Smooth muscle cell (in vitro differentiated cells): ENCODE results near the gene GPSM1. TPM values are rescaled to one million over a fixed set of nuclear protein-coding genes. Genes with fewer than 3 reads are reported as not detected.

ENCODE experiments used
- DNase-seq: peaks from one replicate; lab custom pipeline; 2025; ENCODE audit not compliant: unreplicated experiment; lab: John Stamatoyannopoulos, UW
- H2AFZ ChIP-seq: fragments of 200-600 bp; sonication (generic); 2 replicates; pipeline ENCODE4 v1.6.0; 2016; ENCODE audit warnings: antibody characterized with exemption, low read depth, mild to moderate bottlenecking
- H3F3A ChIP-seq: fragments of 200-600 bp; sonication (generic); 2 replicates; pipeline ENCODE4 v1.6.0; 2017; ENCODE audit warnings: antibody characterized with exemption, low read depth
- H3K27ac ChIP-seq: fragments of 200-600 bp; sonication (generic); 2 replicates; pipeline ENCODE4 v1.5.1; 2016; ENCODE audit warnings: low read depth, mild to moderate bottlenecking
- H3K27me3 ChIP-seq: fragments of 200-600 bp; sonication (generic); 2 replicates; pipeline ENCODE4 v1.6.1; 2016; ENCODE audit warnings: low read depth, mild to moderate bottlenecking
- H3K36me3 ChIP-seq: fragments of 200-600 bp; sonication (generic); 2 replicates; pipeline ENCODE4 v1.5.1; 2016; ENCODE audit warnings: low read depth
- H3K4me1 ChIP-seq: fragments of 200-600 bp; sonication (generic); 2 replicates; pipeline ENCODE4 v1.5.1; 2016; ENCODE audit warnings: low read depth
- H3K4me2 ChIP-seq: fragments of 200-600 bp; sonication (generic); 2 replicates; pipeline ENCODE4 v1.6.0; 2016; ENCODE audit warnings: mild to moderate bottlenecking
- H3K4me3 ChIP-seq: fragments of 200-600 bp; sonication (generic); 2 replicates; pipeline ENCODE4 v1.5.1; 2016; ENCODE audit warnings: mild to moderate bottlenecking
- H3K79me2 ChIP-seq: fragments of 200-600 bp; sonication (generic); 2 replicates; pipeline ENCODE4 v1.6.0; 2016; ENCODE audit warnings: low read depth, mild to moderate bottlenecking
- H3K9ac ChIP-seq: fragments of 200-600 bp; sonication (generic); 2 replicates; pipeline ENCODE4 v1.6.0; 2016; ENCODE audit warnings: low read depth
- H3K9me3 ChIP-seq: fragments of 200-600 bp; sonication (generic); replicated peaks from 2 replicates; pipeline ENCODE4 v1.5.1; 2016; ENCODE audit warnings: low read depth
- H4K20me1 ChIP-seq: fragments of 200-600 bp; sonication (generic); 2 replicates; pipeline ENCODE4 v1.6.0; 2016; ENCODE audit warnings: low read depth
- CTCF ChIP-seq: fragments of 200-600 bp; sonication (generic); IDR thresholded peaks from 2 replicates; pipeline ENCODE4 v1.5.1; 2017; ENCODE audit warnings: borderline replicate concordance, mild to moderate bottlenecking, antibody characterized with exemption; ENCODE audit not compliant: insufficient read depth, poor library complexity, severe bottlenecking
- WGBS: methylation state at CpG from one replicate; pipeline ENCODE4 v1.1.7; 2016; ENCODE audit warnings: low lambda C conversion rate; 5-methylcytosine and 5-hydroxymethylcytosine counted together
- polyA plus RNA-seq: library from polyadenylated mRNA; unstranded; fragments of >200 nt; fragmentation: Nextera tagmentation; extraction: Ambion mirVana; gene quantifications from 2 replicates; pipeline ENCODE4 v1.2.1, GENCODE V29; 2016
- total RNA-seq: library from RNA; depleted of rRNA; stranded (reverse); fragments of >200 nt; gene quantifications from 2 replicates; pipeline ENCODE4 v1.2.3, GENCODE V29; 2014

Gene GPSM1
- total and polyA plus RNA-seq, 2 experiments from 2014 or later = 21.1 to 45.9 TPM

GRCh38 chr9:136340356-136341041 lies 13.2 kb downstream of the GPSM1 start:
- Histone ChIP-seq H3F3A (no peaks in the 10 kb centered on the region), H3K27me3 (no peaks in the 10 kb centered on the region), H2AFZ (no peak overlapping the region), H3K9me3 (no peaks in the 10 kb centered on the region), H3K79me2 (no peaks in the 10 kb centered on the region), H3K4me3 (no peak overlapping the region), H3K9ac (no peak overlapping the region), H3K4me1 (peaks cover 14% of the 10 kb centered on the region), H3K27ac (no peak overlapping the region), H3K4me2 (no peak overlapping the region), H3K36me3 (no peaks in the 10 kb centered on the region), H4K20me1 (peaks cover 71% of the 10 kb centered on the region)
- no peak for DNase-seq
- 98% methylated on average over 26 of the region's 28 CpGs for WGBS
- no peak for TF ChIP-seq CTCF

DNA sequence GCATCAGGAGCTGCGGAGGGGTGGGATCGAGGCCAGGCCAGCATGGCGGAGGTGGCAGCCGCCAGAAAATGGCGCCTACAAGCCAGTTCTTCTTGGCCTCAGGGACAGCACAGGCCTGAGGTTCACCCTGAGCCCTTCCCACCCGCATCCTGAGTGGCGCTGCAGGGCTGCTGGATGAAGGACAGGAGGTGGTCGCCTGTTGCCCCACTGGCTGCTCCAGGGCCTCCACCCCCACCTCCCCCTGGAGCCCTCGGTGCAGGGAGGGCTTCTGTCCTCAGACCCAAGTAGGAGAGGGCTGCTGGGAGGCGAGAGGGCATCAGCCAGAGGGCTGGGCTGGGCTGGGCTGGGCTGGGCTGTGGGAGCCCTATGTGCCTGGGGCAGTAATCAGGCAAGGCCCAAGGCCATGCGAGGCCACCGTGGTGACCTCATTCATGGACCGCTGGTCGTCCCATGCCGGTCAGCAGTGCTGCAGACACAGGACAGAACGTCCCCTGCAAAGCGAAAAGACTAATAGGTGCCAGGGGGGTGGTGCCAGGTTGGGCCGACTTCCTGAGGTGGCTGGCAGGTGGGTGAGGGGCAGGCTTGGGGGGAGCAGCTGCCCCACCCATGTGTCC lies 13.8 kb downstream of the GPSM1 start:
- Histone ChIP-seq H3K4me3 (no peak overlapping the region), H3K36me3 (no peaks in the 10 kb centered on the region), H3K4me2 (no peak overlapping the region), H2AFZ (no peak overlapping the region), H4K20me1 (peaks cover 64% of the 10 kb centered on the region), H3K4me1 (peaks cover 19% of the 10 kb centered on the region), H3K9ac (no peak overlapping the region), H3F3A (no peaks in the 10 kb centered on the region), H3K9me3 (no peaks in the 10 kb centered on the region), H3K27me3 (no peaks in the 10 kb centered on the region), H3K27ac (no peak overlapping the region), H3K79me2 (no peaks in the 10 kb centered on the region)
- DNase-seq = no peak
- TF ChIP-seq CTCF = no peak
- WGBS = 91% methylated on average over 17 of the region's 18 CpGs

DNA sequence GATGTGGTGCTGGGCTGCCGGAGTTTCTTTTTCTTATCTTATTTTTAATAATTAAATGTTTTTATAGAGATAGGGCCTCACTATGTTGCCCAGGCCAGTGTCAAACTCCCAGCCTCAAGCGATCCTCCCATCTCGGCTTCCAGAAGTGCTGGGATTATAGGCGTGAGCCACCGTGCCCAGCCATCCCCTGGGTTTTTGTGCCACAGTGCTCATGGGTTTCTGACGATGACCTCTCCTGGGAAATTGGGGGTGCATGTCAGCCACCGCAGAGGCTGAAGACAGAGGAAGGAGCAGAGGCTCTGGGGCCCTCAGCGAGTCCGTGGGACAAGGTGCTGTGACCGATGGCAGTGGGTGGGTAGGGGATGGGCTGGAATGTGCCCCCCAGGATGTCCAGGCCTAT lies 14.4 kb downstream of the GPSM1 start:
- Histone ChIP-seq H3K4me2 (peak overlapping the region; percentile 81), H3K27me3 (no peaks in the 10 kb centered on the region), H3K9me3 (no peaks in the 10 kb centered on the region), H3K27ac (no peak overlapping the region), H3F3A (no peaks in the 10 kb centered on the region), H3K79me2 (no peaks in the 10 kb centered on the region), H2AFZ (no peak overlapping the region), H3K36me3 (no peaks in the 10 kb centered on the region), H3K9ac (no peak overlapping the region), H4K20me1 (peaks cover 58% of the 10 kb centered on the region), H3K4me1 (peaks cover 23% of the 10 kb centered on the region), H3K4me3 (no peak overlapping the region)
- WGBS = 84% methylated on average over 10 of the region's 10 CpGs
- no peak for TF ChIP-seq CTCF
- DNase-seq = no peak
